ENCODE results near the gene DYNLT4. TPM values are rescaled to one million over a fixed set of nuclear protein-coding genes. Genes with fewer than 3 reads are reported as not detected.

Gene DYNLT4
- total and polyA plus RNA-seq, 2 of the 13 experiments (the other 11 are each of a cell fraction or from before 2014, with no cell fraction given): 0.77 TPM; not detected in 1

- TF ChIP-seq, protein P1, sequence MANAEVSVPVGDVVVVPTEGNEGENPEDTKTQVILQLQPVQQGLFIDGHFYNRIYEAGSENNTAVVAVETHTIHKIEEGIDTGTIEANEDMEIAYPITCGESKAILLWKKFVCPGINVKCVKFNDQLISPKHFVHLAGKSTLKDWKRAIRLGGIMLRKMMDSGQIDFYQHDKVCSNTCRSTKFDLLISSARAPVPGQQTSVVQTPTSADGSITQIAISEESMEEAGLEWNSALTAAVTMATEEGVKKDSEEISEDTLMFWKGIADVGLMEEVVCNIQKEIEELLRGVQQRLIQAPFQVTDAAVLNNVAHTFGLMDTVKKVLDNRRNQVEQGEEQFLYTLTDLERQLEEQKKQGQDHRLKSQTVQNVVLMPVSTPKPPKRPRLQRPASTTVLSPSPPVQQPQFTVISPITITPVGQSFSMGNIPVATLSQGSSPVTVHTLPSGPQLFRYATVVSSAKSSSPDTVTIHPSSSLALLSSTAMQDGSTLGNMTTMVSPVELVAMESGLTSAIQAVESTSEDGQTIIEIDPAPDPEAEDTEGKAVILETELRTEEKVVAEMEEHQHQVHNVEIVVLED (CRISPR knock-in tag; IDR thresholded peaks at IDR 0.05; ENCODE audit: borderline replicate concordance): 0 out of 2 replicates have a peak, but pooled peaks have one; percentile 35
- TF ChIP-seq ZNF331 (CRISPR knock-in tag; IDR thresholded peaks at IDR 0.05) (peak; percentile 24; the same call in 1 of the 2 replicates), SRSF4 (IDR thresholded peaks at IDR 0.05; ENCODE audit: low read depth, low read length, poor library complexity, severe bottlenecking) (no peak), ZNF253 (CRISPR knock-in tag; IDR thresholded peaks at IDR 0.05; ENCODE audit: borderline replicate concordance) (no peak; the same call in 1 of the 2 replicates), ZNF616 (CRISPR knock-in tag; IDR thresholded peaks at IDR 0.05; ENCODE audit: low read depth) (no peak), ZNF282 (IDR thresholded peaks at IDR 0.05; ENCODE audit: partially characterized antibody) (no peak), ZNF547 (CRISPR knock-in tag; IDR thresholded peaks at IDR 0.05) (no peak), ZNF318 (CRISPR knock-in tag; IDR thresholded peaks at IDR 0.05) (no peak), ZNF737 (CRISPR knock-in tag; IDR thresholded peaks at IDR 0.05; ENCODE audit: borderline replicate concordance) (no peak), ZKSCAN1 (IDR thresholded peaks at IDR 0.05; ENCODE audit: low read length) (no peak), SMAD3 (CRISPR knock-in tag; IDR thresholded peaks at IDR 0.05) (no peak), SIX1 (CRISPR knock-in tag; IDR thresholded peaks at IDR 0.05; ENCODE audit: borderline replicate concordance) (no peak), ZNF256 (CRISPR knock-in tag; conservative IDR thresholded peaks at IDR 0.05) (no peak)
- TF ChIP-seq, protein P2, sequence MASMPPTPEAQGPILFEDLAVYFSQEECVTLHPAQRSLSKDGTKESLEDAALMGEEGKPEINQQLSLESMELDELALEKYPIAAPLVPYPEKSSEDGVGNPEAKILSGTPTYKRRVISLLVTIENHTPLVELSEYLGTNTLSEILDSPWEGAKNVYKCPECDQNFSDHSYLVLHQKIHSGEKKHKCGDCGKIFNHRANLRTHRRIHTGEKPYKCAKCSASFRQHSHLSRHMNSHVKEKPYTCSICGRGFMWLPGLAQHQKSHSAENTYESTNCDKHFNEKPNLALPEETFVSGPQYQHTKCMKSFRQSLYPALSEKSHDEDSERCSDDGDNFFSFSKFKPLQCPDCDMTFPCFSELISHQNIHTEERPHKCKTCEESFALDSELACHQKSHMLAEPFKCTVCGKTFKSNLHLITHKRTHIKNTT (CRISPR knock-in tag; IDR thresholded peaks at IDR 0.05): no peak
- TF ChIP-seq, protein P3, sequence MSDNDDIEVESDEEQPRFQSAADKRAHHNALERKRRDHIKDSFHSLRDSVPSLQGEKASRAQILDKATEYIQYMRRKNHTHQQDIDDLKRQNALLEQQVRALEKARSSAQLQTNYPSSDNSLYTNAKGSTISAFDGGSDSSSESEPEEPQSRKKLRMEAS (IDR thresholded peaks at IDR 0.05): peak; percentile 15
Observed at GRCh38 chr1:44808938-44809917, 2.1 kb upstream of the DYNLT4 start (continued).
